ENCODE data around the gene FCRL6.

FCRL6 gene, protein sequence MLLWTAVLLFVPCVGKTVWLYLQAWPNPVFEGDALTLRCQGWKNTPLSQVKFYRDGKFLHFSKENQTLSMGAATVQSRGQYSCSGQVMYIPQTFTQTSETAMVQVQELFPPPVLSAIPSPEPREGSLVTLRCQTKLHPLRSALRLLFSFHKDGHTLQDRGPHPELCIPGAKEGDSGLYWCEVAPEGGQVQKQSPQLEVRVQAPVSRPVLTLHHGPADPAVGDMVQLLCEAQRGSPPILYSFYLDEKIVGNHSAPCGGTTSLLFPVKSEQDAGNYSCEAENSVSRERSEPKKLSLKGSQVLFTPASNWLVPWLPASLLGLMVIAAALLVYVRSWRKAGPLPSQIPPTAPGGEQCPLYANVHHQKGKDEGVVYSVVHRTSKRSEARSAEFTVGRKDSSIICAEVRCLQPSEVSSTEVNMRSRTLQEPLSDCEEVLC

DNA sequence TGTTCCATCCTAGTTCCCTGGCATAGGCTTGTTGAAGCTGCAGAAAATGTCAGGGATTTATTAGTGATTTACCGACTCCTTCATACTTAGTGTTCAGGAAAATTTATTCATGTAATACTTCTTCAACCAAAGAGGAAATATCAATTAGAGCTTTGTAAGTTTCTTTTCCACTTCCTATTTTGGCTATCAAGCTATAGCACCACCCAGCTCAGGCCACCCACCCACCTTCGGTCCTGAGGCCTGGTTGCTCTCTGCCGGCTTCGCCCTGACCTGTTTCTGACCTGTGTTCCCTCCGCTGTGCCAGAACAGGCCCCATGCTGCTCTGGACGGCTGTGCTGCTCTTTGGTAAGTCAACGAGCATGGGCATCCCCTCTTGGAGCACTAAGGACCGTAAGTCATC is at the start of gene FCRL6:
TSS of gene FCRL6 (plus strand) at position 250 of the 400 bp plus-strand sequence. CDS start at position 315, 65 bp downstream.
- no peak for DNase-seq (ENCODE audit: low spot score)

DNA sequence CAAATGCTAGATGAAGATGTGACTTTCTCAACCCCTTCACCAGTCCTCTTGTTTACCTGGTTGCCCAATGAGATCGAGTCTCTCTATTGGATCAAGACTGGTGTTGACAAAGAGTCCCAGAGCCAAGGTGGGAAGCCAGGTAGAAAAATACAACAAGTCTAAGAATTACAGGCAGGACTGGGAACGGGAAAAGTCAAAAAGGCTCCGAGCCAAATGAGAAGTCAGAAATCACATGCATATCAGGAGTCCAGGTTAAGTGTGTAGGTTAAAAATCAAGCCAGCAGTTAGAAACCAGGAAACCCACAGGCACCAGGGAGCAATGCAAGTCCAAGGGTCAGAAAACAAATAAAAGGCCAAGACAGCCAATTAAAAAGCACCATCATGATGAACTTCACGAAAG is 48.8 kb upstream of the FCRL6 start:
- no peak for DNase-seq (ENCODE audit: low spot score)

DNA sequence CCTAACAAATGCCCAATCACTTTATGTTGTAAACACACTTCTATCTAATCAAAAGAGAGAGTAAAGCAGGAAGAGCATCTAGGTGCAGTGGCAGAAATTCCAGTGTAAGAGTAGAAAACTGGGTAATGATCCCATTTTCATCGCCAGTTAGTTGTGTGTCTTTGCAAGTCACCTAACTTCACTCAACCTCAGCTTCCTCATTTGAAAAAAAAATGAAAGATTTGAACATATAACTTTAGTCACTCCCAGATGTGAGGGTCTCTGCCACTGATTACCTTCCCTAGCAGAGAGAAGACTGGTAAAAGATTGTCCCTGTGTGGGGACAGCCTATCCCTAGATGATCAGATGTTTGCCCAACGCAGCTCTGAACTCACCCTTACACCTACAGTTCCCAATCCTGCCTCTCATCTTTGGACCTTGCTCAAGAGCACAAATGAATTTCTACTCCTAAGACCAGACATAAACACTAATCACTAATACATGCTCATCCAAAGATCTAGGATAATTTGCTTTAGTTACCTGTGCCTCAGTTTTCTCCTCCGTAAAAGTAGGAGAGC is 46.6 kb upstream of the FCRL6 start:
- DNase-seq (ENCODE audit: low spot score), result no peak

DNA sequence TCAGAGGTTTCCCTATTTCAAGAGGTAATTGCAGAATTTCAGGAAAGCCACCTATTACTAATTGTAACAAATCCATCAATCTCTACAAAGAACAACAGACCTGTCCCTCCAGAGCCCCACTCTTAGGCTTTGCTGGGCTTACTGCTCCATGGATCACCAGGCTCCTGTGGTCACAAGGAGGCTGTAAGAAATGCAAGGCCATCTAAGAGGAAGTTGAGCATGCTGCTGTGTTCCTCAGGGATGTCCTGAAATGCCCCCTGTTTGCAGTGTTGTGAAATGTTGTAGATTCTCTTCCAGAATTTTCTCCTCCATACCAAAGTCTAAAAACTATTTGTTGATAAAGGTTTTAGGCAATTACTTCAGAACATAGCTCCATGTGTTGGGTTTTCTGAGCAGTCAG is 45.8 kb upstream of the FCRL6 start:
- DNase-seq (ENCODE audit: low spot score), result no peak

DNA sequence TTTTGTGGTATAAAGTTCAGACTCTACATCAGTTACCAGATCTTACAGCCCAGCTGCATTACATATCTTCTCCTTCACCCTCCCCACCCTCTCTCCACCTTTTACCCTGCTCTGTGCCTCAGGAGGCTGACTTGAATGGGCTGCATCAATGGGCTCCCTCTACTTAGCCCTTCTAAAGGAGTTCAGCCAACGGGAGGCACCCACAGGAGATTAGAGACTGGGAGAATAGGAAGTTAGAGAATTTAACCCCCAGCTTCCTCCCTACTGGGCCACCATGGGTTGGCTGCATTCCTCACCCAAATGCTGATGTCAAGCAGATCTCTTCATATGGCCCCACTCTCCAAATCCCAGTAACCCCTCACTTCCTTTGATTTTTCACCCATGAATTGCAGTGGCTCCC is 38.5 kb upstream of the FCRL6 start:
- DNase-seq (ENCODE audit: low spot score), result no peak

DNA sequence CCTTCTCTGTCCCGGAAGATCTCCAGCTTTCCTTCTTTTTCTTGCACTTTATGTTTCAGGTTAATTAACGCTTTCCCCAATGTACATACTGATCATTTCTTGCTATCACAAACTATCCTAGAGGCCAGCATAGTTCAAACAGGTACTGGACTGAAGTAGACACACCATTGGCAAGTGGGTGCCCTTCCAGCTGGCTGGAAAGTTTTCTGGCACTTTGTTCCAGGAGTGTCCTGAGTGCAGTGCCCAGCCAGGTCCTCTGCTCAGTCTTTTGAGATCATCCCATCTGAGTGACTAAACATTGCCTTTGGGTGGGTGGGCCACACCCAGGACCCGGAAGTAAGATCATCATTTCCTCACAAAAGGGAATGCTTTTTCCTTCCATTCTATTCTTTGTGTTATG is 36.4 kb upstream of the FCRL6 start:
- no peak for DNase-seq (ENCODE audit: low spot score)

DNA sequence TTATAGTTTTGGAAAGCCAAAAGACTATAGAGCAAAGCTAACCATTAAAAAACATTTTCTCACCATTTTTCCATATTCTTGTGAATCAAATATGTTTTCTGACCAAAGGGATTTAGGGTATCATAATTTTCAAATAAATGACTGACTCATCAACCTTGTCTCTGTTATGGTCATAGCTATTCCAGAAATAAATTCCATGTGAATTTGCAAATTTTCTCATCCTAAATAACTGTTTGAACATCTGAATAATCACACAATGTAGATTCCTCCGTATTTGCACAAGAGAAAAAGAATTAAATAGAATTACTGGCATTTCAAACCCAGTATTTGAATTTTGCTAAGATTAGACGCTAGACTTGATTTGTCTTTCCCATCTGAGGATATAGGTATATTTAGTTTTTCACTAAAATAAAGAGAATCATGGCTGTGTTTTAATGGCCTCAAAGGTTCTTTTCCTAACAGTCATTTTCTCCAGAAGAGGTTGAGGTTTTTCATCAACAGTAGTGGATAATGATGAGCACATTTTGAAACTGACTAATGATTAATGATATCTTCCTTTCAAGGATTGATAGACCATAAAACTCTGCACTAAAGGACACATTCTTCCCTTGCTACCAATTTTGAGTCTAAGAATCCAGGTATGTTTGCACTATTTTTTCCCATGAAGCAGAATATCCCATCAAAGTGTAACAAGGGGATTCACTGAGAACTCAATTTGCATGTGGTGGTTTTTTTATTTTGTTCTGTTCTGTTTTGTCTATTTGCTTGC is 30.8 kb upstream of the FCRL6 start:
- DNase-seq (ENCODE audit: low spot score), result no peak

DNA sequence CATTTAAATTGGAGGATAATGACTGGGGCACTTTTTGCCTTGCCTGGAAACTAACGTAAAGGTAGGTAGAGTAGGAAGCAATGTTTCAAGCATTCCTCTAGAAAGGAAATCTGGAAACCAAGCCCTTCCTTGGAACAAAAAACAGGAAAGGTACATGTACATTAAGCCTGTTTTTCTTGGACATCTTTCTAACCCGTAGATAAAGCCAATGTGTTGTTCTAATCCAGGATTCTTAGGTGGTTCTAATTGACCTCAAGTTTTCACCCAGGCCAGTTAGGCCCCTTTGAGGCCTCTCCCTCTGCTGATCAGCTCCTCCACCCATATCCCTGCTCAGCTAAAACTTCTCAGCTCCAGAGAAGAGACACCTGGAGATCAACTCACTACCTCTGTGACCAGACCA is 27.7 kb upstream of the FCRL6 start:
- no peak for DNase-seq (ENCODE audit: low spot score)

DNA sequence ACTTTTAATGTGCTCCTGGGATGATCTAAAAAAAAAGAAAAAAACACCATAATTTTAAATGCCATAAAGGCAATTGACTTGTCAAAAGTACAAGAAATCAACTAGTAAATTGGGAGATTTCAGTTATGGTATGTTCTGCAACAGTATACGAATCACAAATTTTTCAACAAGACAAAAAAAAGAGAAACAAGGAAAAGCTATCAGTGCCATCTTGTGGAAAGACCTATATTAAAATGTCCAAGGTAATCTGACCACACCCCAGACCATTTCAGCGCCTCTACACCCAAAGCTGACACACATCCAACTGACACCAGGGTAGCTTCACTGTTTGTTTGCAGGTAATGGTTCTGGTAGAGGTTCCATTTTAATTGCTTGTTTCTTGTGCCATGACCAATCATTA is 26.4 kb upstream of the FCRL6 start:
- DNase-seq (ENCODE audit: low spot score), result no peak

DNA sequence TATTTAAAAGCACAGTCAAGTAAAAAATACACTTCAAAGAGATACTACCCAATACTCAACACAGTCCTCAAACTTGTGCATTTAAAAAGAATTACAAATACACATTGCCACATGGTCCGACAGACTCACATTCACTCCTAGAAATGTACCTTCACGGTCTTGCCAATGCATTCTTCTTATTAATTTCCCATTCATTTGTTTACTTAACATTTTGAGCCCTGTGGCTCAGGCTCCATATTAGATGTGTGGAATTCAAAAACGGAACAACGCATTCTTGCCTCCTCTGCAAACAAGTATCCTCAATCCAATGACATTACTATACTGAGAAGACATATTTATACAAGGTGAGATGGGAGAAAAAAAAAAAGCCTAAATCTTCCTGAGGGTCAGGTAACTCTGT is 23.9 kb upstream of the FCRL6 start:
- DNase-seq (ENCODE audit: low spot score), result no peak

DNA sequence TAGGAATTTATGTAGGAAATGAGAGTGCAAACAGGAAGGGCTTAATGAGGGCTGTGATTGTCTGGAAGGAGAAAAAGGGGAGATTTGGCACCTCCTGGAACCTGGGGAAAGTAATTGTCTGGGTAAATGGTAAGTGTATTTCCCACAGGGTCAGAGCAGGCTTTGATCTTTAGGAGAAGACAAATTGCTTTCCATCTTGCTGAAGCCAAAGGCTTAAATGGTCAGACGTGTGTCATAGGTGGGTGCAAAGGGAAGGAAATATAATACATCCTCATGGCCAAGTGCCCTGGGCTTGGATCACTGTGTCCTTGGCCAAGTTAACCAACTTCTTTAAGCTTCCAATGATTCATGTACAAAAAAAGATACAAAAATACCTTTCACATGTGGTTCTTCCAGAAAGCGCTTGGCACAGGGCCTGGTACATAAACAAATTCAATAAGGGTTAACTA is 22.7 kb upstream of the FCRL6 start:
- no peak for DNase-seq (ENCODE audit: low spot score)

DNA sequence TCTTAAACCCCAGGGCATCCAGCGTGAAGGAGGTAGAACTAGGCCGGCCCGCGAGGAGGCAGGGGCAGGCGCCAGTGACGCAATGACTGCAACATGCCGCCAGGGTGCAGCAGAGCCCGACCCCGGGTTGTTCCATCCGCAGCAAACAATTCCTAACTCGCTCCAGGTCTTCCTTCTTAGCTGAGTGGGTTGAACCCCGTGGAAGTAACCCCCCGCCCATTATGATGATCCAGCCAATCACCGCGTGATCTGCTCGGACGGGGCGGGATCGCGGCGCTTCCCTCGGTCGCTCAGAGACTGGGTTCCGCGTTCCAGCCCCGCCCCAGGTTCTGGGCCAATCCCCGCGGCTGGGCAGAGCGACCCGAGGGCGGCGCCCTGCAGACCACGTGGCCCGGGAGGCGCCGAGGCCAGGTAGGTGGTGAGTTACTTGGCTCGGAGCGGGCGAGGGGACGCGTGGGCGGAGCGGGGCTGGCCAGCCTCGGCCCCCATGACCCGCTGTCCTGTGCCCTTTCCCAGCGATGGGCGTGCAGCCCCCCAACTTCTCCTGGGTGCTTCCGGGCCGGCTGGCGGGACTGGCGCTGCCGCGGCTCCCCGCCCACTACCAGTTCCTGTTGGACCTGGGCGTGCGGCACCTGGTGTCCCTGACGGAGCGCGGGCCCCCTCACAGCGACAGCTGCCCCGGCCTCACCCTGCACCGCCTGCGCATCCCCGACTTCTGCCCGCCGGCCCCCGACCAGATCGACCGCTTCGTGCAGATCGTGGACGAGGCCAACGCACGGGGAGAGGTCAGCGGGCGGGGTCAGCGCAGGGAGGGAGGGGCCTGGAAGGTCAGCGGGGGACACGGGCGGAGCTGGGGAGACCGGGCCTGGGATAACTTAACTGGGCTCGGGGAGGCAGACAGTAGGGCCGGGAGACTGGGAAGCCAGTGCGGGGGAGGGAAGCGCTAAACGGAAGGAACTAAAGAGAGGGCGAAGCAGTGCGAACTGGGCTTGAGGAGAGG is 21.3 kb upstream of the FCRL6 start, which contains the start of gene DUSP23:
TSS of gene DUSP23 (plus strand) at position 380 of the 1,000 bp plus-strand sequence. CDS start at position 519, 139 bp downstream.
- DNase-seq (ENCODE audit: low spot score), result peak; percentile 97

DNA sequence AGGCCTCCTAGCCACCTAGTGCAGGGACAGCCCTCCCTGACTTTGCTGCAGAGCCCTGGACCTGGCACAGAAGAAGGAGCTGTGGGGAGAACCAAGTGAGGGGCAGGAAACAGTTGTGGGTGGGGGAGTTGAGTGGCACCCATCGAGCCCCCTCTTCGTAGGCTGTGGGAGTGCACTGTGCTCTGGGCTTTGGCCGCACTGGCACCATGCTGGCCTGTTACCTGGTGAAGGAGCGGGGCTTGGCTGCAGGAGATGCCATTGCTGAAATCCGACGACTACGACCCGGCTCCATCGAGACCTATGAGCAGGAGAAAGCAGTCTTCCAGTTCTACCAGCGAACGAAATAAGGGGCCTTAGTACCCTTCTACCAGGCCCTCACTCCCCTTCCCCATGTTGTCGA is 20.2 kb upstream of the FCRL6 start:
- DNase-seq (ENCODE audit: low spot score), result no peak

DNA sequence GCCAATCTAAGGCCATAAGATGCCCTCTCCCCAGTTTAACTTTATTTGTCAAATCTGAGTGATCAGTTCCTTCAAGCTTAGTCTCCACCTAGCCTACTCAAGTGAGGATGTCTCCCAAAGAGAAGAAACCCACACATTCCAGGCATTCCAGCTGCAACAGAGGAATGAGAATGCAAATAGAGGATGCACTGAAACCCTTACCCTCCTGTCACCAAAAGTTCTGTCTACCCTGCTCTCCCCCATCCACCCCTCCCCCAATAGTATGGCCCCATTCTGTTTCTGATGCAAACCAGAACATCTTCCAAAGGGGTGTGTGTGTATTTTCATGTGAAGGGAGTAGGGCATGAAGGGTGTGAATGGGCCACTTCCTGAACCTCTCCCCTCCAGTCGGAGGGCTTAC is 18.4 kb upstream of the FCRL6 start:
- DNase-seq (ENCODE audit: low spot score), result no peak

DNA sequence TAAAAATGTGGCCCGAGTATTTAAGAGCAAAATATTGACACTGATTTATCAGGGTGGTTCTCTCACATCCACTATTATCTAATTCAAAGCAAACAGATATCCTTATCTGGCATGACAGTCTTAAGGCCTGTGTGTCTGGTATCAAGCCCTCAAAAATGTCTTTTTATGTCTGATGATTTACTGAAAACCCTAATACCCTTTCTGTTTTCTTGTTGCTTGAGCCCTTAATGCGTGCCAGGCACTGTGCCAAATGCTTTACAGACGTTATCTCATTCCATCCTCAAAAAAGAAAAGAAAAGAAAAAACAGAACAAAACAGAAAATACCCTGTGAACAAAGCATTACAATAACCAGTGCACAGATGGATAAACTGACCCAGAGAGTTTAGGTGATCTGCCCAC is 15.7 kb upstream of the FCRL6 start:
- DNase-seq (ENCODE audit: low spot score), result no peak

DNA sequence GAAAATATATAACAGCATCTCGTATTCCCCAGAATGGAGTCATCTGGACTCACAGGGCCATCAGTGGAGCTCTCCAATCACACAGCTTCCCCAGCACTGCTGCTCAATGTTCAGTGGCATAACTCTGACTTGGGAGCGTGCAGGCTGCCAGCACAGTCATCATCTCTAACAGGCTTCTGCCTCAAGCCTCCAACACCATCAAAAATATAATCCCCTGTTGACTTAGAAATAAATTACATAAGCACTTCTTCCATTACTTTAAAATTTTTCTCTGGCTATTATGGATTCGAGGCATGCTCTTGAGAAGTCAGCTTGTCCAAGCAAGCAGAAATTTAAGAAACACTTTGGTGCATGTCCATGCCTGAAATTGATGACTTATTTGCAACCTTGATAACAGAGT is 15.2 kb upstream of the FCRL6 start:
- no peak for DNase-seq (ENCODE audit: low spot score)

DNA sequence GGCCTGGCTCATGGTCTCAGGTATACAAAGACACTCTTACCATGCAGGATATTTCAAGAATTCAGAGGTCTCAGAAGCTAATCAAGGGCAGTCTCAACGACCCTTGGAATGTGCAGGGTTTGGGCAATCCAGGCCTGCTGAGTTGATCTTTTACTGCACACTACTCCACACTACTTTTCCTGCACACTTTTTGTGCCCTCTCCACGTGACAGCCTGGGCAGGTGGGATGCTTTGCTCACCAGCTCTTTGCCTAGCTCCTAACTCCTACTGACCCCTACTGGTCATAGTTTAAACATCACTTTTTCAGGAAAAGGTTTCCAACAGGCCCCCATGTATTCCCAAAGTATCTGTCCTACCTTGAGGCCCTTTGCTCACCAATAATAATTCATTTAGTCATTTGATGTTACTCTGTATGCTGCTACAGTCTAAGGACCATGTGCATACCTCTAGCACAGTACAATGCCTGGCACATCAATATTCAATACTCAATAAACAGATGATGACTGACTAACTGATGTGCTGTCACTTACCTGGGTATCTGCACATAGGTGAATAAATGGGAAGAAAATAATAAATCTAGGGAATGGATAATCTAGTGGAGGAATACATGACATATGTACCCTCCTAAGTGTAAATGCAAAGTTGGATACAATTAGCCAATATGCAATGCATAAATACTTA is 11.8 kb upstream of the FCRL6 start:
- no peak for DNase-seq (ENCODE audit: low spot score)

DNA sequence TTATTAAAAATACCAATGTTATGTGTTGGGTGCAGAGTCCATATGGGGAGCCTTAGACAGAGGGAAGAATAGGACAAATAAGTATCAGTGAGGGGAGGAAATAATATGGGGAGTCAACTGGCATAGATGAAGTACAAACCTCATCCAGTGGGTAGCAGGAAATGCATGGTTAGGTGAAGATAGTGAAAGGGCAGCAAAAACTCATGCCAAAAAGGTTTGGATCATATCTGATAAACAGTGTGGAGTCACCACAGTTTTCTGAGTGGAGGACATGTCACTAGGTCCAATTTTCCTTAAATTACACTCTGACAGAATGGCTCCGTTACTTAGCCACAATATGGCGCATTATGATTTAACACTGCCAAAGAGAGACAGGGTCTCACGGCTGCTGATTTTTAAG is 11.1 kb upstream of the FCRL6 start:
- DNase-seq (ENCODE audit: low spot score), result no peak

DNA sequence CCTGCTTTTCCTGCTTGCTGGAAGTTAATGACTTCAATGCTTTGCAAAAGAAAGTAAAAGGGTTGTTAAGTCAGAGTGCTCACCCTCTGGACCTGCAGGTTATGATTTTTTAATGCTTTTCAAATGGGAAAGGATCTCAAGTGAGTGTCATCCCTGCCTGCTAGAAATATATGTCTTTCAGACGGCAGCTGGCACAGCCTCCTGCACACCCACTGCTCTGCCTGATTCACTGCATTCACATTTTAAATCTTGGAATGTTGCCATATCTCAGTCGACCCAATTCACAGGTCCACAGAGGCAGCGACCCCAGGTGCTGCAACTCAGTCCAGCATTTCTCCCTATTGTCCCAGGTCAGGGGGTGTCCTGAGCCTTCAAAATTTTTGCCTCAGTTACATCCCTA is 10.7 kb upstream of the FCRL6 start:
- DNase-seq (ENCODE audit: low spot score), result no peak

DNA sequence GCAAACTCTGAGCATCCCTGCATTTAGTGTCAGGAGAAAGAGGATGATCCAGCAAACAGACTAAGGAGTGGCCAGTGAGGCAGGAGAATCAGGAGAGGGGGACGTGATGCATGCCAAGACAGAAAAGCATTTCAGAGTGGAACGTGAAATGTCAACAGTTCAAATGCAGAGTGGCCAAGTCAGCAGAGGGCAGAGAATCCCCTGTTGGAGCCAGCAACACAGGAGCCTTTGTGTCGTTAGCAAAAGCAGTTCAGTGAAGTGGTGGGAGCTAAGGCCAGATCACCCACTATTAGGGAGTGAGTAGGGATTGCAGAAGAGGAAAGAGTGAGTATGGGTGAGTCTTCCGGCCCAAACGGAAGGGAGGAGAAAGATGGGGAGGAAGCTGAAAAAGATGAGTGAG is 6.6 kb upstream of the FCRL6 start:
- no peak for DNase-seq (ENCODE audit: low spot score)

DNA sequence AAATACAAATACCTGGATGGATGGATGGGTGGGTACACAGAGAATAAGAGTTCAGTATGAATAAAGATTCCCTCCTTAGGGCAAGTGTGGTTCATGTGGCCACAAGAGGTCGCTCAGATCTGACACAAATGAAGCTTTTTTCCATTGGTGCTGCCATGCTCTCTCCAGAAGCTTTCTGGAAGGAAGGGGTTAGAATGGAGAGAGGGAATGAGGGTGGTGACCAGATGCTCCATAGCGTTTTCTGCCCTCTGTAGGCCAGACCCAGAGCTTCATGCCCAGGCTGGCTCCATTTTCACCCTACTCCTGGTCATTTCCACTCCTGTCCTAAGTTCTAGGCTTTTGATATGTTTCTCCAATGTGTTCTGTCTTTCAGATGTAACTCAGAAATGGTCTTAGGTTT is 3.3 kb upstream of the FCRL6 start:
- no peak for DNase-seq (ENCODE audit: low spot score)
